ENCODE data around the gene ERBB3.
"Not testable (repeated sequence)": the region's sequence is repeated elsewhere in the genome, so short reads cannot be mapped to it uniquely, and the experiment has no call there.

ERBB3 gene

DNA sequence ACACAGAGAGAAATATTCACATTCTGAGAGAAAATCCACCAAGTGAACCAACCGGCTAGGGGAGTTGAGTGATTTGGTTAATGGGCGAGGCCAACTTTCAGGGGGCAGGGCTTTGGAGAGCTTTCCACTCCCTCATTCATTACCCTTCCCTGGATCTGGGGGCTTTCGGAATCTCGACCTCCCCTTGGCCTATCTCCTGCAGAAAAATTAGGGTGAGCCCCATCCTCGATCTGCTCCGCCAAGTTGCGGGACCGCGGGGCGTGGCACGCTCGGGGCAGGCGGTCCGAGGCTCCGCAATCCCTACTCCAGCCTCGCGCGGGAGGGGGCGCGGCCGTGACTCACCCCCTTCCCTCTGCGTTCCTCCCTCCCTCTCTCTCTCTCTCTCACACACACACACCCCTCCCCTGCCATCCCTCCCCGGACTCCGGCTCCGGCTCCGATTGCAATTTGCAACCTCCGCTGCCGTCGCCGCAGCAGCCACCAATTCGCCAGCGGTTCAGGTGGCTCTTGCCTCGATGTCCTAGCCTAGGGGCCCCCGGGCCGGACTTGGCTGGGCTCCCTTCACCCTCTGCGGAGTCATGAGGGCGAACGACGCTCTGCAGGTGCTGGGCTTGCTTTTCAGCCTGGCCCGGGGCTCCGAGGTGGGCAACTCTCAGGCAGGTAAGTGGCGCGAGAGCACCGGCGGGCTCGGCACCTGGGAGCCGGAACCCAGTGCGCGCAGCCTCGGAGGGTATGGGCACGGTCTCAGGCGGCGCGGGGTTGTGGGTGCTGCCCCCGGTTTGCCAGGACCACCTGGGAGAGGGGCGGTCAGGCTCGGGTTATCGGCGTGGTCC is at the start of gene ERBB3:
ERBB3 (plus strand) TSS at position 443 of the 833 bp plus-strand sequence; CDS start at position 579, 136 bp downstream.
- DNase-seq (ENCODE audit: low read depth), result peak; percentile 35

DNA sequence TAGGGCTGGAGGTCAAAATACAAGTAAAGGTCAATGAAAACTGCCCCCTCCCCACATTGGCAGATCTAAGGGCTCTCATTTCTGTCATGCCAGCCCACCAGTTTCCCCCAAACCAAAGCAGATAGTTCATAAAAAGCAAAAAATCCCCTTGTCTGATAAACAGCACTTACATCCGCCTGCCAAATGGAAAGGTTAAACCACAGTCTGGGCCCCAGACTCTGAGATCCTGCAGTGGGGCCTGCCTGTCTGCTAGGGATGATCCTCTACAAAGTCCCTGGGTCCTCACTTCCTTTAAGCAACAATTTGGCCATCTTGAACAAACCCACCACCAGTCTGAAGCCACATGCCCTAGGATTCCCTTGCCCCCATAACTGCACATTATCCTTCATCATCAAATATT is 48.0 kb upstream of the ERBB3 start:
- DNase-seq (ENCODE audit: low read depth), result no peak

DNA sequence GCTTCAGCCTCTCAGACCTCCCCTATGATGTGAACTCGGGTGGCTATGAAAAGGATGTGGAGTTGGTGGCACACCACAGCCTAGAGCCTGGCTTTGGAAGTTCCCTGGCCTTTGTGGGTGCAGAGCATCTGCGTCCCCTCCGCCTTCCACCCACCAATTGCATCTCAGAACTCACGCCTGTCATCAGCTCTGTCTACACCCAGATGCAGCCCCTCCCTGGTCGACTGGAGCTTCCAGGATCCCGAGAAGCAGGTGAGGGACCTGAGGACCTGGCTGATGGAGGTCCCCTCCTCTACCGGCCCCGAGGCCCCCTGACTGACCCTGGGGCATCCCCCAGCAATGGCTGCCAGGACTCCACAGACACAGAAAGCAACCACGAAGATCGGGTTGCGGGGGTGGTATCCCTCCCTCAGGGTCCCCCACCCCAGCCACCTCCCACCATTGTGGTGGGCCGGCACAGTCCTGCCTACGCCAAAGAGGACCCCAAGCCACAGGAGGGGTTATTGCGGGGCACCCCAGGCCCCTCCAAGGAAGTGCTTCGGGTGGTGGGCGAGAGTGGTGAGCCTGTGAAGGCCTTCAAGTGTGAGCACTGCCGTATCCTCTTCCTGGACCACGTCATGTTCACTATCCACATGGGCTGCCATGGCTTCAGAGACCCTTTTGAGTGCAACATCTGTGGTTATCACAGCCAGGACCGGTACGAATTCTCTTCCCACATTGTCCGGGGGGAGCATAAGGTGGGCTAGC is 45.2 kb upstream of the ERBB3 start:
- no peak for DNase-seq (ENCODE audit: low read depth)

DNA sequence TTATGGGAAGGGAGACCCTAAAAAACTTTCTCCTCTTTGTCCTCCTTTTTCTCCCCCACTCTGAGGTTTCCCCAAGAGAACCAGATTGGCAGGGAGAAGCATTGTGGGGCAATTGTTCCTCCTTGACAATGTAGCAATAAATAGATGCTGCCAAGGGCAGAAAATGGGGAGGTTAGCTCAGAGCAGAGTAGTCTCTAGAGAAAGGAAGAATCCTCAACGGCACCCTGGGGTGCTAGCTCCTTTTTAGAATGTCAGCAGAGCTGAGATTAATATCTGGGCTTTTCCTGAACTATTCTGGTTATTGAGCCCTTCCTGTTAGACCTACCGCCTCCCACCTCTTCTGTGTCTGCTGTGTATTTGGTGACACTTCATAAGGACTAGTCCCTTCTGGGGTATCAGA is 42.8 kb upstream of the ERBB3 start:
- DNase-seq (ENCODE audit: low read depth), result no peak

DNA sequence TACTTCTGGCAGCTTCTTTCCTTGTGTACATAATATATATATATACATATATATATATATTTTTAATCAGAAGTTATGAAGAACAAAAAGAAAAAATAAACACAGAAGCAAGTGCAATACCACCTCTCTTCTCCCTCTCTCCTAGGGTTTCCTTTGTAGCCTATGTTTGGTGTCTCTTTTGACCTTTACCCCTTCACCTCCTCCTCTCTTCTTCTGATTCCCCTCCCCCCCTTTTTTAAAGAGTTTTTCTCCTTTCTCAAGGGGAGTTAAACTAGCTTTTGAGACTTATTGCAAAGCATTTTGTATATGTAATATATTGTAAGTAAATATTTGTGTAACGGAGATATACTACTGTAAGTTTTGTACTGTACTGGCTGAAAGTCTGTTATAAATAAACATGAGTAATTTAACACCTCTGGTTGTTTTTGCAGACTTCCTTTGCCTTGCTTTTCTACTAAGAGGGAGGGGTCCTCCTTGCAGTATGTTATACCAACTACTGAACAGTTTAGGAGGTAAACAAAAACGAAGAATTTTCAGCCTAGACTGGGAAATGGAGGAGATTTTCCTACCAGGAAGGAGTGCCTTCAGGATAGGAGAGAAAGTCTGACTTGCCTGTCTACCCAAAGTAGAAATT is 41.8 kb upstream of the ERBB3 start:
- DNase-seq (ENCODE audit: low read depth), result no peak

DNA sequence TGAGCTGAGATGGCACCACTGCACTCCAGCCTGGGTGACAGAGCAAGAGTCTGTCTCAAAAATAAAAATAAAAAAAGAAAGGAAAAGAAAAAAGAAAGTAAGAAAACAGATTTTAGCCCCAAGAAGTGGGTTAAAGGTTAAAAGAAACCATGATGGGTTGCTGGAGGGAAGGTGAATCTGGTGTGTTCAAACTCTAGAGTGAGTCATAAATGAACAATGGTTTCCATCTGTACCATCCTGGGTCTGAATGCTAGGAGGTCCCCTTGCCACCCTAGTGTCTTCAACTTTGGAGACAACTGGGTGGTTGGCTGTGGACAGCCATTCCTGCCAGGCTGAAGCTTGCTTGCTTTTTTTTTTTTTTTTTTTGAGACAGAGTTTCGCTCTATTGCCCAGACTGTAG is 39.8 kb upstream of the ERBB3 start:
- DNase-seq (ENCODE audit: low read depth), result no peak

DNA sequence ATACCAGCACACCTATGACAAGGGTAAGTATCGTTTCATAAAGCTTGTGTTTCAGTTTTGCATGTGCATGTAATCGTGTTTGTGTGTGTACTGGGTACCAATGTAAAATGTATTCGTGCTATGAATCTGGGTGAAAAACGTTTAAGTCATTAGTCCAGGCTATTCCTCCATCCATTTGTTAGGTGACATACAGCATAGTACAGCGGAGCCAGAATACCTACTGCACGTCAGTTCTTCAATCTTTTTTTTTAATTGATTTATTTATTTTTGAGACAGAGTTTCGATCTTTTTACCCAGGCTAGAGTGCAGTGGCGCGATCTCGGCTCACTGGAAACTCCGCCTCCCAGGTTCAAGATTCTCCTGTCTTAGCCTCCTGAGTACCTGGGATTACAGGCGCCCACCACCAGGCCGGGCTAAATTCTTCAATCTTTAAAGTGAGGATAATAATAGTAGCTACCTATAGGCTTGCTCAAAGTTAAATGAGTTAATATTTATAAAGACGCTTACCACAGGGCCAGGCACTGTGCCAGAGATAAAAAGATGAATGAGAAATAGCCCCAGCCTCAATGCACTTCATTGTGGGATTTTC is 38.9 kb upstream of the ERBB3 start:
- DNase-seq (ENCODE audit: low read depth), result no peak

DNA sequence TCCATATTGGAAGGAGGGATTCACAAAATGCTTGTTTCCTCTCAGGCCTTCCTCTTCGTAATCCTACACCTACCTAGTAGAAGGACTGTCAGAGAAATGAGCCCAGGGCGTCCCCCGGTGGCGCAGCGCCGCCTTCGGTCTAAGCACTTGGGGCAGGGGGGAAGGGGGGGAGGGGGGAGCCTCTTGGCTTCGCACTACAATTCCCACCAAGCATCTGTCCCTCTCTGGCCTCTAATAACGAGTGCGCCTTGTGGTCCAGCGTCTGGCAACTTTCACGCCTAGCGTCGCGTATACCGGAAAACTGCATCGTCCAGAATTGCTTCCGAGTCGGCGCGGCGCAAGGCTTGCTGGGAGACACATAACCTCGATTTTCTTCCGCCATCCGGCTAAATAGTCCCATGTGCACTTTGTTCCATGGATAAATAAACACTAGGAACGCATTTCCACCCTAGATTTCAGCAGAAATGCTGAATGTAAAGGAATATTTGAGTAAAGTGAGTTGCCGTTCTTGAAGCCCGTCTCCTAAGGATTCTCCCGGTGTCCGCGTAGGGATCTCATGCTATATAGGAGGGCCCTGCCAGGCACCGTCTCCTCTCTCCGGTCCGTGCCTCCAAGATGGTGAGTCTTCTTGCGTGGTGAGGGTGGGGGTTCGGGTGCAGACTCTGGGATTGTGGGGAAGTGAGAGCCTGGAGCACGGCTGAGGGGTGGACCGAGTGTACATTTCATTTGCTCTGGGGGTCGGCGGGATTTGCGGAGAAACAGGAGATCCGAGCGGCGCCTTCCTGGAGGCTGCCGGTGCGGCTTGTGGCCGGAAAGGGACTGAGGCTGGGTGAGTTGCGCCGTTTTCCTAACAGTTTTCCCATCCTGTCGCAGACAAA is 38.2 kb upstream of the ERBB3 start, which contains the start of gene RPS26:
RPS26 (plus strand) TSS at position 367 of the 878 bp plus-strand sequence; CDS start at position 616, 249 bp downstream.
- DNase-seq (ENCODE audit: low read depth), result peak; percentile 97

DNA sequence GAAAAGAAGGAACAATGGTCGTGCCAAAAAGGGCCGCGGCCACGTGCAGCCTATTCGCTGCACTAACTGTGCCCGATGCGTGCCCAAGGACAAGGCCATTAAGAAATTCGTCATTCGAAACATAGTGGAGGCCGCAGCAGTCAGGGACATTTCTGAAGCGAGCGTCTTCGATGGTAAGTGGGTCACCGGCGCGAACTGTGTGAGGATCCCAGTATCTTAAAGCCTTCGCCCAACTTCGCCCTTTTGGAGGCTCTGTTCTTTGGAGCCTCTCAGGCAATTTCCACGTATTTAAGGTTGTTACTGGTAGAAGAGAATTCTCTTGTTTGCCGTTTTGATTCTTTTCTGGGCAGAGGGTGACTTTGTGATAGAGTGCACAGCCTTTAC is 37.5 kb upstream of the ERBB3 start:
- DNase-seq (ENCODE audit: low read depth), result not testable (repeated sequence)

DNA sequence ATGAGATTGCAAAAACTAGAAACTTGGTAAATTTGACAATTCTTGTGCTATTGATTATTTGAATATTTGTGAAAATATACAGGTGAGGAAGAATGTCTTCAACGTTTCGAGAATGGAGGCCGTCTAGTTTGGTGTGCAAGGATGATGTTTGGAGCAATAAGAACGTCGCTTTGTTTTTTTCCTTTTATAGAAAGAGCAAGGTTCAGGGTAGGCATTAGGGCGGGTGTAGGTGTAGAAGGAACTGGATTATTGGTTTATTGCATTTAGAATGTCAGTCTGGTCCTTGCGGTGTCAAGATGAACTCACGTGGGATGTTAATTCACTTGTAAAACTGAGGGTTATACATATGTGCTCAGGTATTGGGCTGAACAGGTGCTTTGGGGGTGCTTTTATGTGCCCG is 37.1 kb upstream of the ERBB3 start:
- DNase-seq (ENCODE audit: low read depth), result no peak

DNA sequence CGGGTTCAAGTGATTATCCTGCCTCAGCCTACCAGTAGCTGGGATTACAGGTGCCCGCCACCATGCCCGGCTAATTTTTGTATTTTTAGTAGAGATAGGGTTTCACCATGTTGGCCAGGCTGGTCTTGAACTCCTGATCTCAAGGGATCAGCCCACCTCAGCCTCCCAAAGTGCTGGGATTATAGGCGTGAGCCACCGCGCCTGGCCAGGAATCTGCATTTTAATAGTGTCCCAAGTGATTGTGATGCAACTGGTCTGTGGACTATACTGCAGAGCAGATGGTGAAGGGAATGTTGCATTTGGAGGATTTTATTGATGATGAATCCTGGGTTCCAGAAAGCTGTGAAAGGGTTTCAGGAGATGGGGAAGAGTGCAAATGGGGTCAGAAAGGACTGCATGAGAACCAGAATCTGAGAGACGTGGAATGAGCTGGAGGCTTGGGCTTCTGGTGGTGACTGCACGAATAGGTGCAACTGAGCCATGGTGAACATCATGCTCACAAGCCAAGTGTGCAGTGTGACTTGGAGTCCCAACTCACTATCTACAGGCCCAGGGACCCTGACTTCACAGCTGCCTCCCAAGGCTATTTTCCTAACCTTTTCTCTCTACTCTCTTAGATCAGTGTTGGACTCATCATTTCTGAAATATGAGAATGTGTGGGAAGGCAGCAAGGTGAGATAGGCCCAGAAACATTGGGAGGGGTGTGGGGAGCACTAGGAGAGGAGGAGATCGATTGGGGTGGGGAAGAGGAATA is 33.8 kb upstream of the ERBB3 start:
- DNase-seq (ENCODE audit: low read depth), result no peak

DNA sequence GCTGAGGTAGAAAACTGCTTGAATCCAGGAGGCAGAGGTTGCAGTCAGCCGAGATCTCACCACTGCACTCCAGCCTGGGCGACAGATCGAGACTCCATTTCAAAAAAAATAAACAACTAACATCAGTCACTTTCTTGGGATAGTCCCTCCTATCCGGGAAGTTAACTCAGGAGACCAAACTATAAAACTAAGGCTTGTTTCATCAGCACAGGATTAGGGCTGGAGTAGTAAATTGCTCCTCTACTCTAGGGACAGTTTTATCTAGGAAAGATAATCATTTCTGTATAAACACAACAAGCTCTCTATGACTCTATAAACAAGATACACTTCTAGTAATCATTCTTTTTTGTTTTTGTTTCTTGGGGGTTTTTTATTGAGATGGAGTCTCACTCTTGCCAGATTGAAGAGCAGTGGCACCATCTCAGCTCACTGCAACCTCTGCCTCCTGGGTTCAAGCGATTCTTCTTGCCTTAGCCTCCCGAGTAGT is 26.5 kb upstream of the ERBB3 start:
- DNase-seq (ENCODE audit: low read depth), result no peak

DNA sequence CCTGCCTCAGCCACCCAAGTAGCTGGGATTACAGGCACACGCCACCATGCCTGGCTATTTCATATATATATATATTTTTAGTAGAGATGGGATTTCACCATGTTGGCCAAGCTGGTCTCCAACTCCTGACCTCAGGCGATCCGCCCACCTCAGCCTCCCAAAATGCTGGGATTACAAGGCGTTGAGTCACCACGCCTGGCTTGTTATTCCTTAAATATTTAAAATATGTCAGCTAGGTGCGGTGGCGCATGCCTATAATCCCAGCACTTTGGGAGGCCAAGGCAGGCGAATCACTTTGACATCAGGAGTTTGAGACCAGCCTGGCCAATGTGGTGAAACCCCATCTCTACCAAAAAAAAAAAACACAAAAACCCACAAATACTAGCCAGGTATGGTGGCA is 20.0 kb upstream of the ERBB3 start:
- DNase-seq (ENCODE audit: low read depth), result not testable (repeated sequence)

DNA sequence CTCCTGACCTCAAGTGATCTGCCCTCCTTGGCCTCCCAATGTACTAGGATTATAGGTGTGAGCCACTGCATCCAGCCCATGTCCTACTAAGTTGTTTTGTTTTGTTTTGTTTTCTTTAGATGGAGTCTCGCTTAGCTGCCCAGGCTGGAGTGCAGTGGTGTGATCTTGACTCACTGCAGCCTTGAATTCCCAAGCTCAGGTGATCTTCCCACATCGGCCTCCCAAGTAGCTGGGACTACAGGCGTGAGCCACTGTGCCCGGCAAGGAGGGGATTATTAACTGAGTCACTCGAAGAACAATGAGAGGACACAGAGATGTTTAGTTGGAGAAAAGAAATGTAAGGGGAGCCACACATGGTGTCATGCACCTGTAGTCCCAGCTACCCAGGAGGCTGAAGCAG is 18.0 kb upstream of the ERBB3 start:
- no peak for DNase-seq (ENCODE audit: low read depth)

DNA sequence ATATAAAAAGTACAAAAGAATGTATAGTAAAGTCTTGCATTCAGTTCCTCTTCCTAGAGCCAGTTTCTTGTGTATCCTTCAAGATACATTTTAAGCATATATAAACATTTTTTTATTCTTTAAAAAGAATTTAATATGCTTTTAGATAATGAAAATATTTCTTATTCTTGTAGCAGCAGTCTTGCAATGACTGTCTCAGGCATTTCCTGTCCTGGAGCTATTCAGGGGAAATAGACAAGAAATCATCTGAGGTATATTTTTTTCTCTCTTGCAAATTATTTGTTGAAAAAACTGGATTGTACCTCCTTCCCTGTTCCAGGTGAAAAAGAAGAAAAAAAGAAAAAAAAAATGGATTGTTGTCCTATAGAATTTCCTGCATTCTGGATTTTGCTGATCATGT is 17.0 kb upstream of the ERBB3 start:
- no peak for DNase-seq (ENCODE audit: low read depth)

DNA sequence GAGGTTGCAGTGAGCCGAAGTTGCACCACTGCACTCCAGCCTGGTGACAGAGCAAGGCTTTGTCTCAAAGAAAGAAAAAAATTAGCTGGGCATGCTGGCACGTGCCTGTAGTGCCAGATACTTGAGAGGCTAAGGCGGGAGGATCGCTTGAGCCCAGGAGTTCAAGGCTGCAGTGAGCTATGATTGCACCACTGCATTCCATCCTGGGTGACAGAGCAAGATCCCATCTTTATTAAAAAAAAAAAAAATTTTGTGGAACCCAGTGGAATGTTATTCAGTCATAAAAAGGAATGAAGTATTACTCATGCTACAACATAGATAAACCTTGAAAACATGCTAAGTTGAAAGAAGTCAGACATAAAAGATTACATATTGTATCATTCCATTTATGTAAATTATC is 8.3 kb upstream of the ERBB3 start:
- no peak for DNase-seq (ENCODE audit: low read depth)

DNA sequence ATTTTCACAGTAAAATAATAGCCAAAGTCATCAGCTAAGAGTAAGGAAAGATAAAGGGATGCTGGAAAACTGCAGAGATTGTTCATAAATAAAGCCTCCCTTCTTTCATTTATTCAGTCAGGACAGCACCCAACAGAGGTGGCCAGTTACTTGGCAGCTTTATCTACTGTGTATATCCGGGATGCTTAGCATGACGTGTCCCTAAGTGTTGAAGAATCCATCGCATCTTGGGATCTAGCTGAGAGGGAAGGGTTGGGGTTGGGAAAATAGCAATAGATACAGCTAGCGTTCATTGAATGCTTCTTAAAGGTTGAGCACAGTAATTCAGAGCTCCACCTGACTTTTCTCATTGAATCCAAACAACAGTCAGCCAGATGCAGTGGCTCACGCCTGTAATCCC is 5.6 kb upstream of the ERBB3 start:
- DNase-seq (ENCODE audit: low read depth), result no peak

DNA sequence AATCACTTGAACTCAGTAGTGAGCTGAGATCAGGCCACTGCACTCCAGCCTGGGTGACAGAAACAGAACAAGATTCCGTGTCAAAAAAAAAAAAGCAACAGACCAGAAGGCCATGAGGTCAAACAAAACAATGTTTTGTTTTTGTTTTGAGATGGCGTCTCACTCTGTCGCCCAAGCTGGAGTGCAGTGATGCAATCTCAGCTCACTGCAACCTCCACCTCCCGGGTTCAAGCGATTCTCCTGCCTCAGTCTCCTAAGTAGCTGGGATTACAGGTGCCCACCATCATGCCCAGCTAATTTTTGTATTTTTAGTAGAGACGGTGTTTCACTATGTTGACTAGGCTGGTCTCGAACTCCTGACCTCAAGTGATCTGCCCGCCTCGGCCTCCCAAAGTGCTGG is 2.0 kb upstream of the ERBB3 start:
- not testable (repeated sequence) for DNase-seq (ENCODE audit: low read depth)

DNA sequence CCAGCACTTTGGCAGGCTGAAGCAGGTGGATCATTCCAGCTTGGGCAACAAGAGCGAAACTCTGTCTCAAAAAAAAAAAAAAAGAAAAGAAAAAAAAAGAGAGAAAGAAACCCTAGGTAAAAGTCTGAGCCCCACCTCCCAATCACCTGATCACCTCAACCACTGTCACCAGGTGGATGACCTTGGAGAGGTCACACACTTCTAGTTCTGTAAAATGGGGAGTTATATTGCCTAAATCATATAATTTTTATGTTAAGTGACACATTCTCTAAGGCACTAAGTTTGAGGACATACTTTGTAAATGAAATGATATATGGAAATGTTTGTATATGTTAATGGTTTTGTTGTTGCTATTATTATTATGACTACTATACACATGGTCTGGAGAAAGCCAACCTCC is 1.5 kb upstream of the ERBB3 start:
- DNase-seq (ENCODE audit: low read depth), result no peak

DNA sequence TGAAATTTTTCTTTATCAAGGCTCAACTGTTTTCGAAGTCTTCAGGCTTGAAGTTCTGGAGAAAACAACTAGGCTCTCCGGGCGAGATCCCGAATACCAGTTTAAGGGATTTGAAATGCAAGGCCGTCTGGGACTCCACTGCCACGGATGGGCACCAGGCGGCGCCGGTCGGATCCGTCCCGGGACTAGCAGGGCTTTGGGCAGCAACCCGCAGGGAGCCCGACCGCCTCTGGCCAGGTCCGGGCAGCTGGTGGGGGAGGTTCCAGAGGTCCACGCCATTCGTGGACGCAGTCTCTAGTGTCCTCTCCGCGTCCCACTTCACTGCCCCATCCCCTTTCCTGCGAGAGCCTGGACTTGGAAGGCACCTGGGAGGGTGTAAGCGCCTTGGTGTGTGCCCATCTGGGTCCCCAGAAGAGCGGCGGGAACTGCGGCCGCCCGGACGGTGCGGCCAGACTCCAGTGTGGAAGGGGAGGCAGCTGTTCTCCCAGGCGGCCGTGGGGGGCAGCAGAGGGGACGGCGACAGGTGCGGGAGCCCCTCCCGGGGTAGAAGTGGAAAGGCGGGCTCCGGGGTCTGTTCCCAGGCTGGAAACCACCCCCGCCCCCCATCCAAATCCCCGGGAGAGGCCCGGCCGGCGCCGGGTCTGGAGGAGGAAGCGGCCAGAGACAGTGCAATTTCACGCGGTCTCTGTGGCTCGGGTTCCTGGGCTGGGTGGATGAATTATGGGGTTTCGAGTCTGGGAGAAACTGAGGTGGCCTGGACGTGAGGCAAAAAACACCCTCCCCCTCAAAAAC is 838 bp upstream of the ERBB3 start:
- peak; percentile 30 for DNase-seq (ENCODE audit: low read depth)

Data from non-pigmented ciliary epithelial cell (primary cell).